CD4-positive, alpha-beta T cell treated with Interleukin-6 at 100 ng/mL for 8 hours (primary cell): ENCODE results near the gene ERLEC1.
"Not testable (repeated sequence)": the region's sequence is repeated elsewhere in the genome, so short reads cannot be mapped to it uniquely, and the experiment has no call there.

Experiments used
- DNase-seq: peaks from one replicate; pipeline ENCODE4 v3.0.0-alpha.2; 2020; ENCODE audit warnings: mixed read lengths, low spot score

ERLEC1 gene

GRCh38 chr2:53829980-53830290 lies 43.1 kb downstream of the ERLEC1 start:
- DNase-seq = not testable (repeated sequence)

DNA sequence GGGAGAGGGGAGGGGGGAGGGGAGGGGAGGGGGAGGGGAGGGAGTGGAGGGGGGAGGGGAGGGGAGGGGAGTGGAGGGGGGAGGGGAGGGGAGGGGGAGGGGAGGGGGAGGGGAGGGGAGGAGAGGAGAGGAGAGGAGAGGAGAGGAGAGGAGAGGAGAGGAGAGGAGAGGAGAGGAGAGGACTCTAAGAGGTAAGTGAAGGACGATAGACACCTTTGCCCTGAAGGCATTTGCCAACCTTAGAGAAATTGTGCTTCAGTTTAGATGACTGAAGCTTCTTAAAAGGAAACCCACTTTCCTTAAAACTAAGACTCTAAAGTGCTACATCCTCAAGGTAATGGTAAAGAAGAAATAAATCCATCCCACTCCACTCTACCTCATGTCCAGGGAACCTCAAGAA lies 53.7 kb downstream of the ERLEC1 start:
- DNase-seq = no peak

- DNase-seq = not testable (repeated sequence)
Observed at GRCh38 chr2:53841651-53842050, 54.8 kb downstream of the ERLEC1 start.

GRCh38 chr2:53842891-53843290 lies 56.0 kb downstream of the ERLEC1 start:
- DNase-seq = no peak

DNA sequence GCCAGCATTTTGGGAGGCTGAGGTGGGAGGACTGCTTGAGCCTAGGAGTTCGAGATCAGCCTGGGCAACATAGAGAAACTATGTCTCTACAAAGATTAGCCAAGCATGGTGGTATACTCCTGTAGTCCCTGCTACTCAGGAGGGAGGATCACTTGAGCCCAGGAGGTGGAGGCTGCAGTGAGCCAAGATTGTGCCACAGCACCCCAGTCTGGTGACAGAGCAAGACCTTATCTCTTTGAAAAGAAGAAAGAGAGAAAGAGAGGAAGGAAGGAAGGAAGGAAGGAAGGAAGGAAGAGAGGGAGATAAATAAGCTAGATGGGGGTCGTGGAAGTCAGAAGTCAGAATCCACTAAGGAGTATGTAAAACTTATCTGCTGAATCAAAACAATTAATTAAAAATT lies 56.8 kb downstream of the ERLEC1 start:
- no peak for DNase-seq

- DNase-seq = no peak
Observed at GRCh38 chr2:53848062-53848461, 61.2 kb downstream of the ERLEC1 start.

DNA sequence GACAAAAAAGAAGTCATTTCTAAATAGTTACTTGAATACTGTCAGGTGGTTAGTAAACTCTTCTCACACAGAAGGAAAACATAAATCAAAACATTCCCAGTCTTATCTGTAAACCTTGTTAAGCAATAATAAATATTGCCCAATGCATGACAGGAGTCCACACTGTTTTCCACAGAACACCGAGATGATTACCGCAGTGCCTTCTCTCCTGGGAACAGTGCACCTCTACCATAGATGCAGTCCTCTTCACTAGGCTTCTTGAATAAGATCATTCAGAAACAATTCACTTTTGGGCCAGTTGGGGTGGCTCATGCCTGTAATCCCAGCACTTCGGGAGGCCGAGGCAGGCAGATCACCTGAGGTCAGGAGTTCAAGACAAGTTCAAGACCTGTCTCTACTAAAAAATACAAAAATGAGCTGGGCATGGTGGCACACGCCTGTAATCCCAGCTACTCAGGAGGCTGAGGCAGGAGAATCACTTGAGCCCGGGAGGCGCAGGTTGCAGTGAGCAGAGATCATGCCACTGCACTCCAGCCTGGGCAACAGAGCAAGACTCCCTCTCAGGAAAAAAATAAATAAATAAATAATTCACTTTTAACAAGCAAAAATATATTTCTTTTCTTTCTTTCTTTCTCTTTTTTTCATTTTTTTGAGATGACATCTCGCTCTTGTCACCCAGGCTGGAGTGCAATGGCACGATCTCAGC lies 64.4 kb downstream of the ERLEC1 start:
- DNase-seq = not testable (repeated sequence)

DNA sequence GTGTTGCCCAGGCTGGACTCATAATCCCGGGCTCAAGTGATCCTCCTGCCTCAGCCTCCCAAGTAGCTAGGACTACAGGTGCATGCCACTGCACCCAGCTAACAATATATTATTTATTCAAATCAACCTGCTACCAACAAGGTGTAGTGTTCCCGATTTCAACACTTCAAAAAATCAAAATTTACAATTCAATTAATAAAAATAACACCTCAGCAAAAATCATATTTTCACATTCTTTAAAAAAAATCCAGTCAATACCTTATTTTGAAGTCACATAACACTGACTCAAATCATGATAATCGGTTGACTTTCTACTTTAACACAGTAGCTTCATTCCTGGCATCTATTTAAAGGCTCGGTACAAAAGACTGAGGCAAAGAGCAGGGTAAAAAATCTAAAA lies 65.7 kb downstream of the ERLEC1 start:
- no peak for DNase-seq

DNA sequence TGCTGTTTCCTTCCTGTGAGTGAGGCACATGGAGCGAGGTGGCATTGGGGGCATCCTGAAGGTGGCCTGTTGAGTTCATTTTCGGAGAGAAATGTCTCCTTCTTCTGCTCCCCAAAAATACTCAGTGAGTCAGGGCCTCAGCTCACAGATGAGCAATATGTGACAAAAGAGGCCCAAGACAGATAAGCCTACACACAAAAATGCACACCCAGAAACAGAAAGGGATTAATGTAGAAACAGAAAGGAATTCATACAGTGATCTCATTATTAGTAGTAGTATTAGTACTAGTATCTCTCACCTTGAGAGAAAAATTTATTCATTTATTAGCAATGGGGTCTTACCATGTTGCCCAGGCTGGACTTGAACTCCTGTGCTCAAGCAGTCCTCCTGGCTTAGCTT lies 67.8 kb downstream of the ERLEC1 start:
- no peak for DNase-seq

DNA sequence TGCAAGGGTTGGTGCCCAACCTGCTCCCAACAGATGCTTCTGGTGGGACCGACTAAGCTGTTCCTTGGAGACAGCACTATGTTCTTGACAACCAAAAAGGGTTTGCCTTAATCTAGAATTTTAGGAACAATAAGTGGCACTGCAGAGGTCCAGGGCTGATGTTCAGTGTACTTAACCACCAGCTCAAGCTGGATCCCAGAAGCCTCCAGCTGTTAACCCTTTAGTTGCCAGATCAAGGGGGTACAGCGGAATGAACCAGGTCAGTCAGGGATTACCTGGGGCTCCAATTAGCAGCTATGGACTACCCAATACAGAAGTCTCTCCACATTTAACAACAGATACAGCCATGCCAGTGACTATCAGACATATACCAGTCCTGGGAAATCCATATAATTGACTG lies 69.4 kb downstream of the ERLEC1 start:
- DNase-seq = no peak

- no peak for DNase-seq
Observed at GRCh38 chr2:53859206-53860181, 72.7 kb downstream of the ERLEC1 start, which contains the start of gene GPR75. GPR75 (minus strand) TSS chr2:53859967; CDS start chr2:53854756, 5,211 bp downstream.

DNA sequence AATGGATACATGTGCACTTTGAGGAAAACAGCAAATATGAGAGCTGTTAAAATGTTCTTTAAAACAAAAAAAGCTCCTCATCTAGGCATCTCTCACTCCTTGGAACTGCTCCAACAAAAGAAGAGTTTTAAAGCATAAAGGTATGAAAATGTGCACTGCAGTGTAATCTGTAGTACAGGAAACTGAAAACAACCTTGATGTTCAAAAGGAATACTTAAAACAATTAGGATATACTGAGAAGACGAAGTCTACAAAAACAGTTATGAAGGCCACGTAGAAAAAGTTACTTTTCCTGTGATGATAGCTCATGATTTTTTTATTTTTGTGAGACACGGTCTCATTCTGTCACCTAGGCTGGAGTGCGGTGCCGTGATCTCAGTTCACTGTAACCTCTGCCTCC lies 75.0 kb downstream of the ERLEC1 start:
- no peak for DNase-seq

GRCh38 chr2:53863538-53864227 lies 76.8 kb downstream of the ERLEC1 start:
- no peak for DNase-seq

GRCh38 chr2:53865264-53865663 lies 78.4 kb downstream of the ERLEC1 start:
- no peak for DNase-seq

- DNase-seq = no peak
Observed at GRCh38 chr2:53865962-53866361, 79.1 kb downstream of the ERLEC1 start.

GRCh38 chr2:53867169-53867568 lies 80.3 kb downstream of the ERLEC1 start:
- DNase-seq = no peak

DNA sequence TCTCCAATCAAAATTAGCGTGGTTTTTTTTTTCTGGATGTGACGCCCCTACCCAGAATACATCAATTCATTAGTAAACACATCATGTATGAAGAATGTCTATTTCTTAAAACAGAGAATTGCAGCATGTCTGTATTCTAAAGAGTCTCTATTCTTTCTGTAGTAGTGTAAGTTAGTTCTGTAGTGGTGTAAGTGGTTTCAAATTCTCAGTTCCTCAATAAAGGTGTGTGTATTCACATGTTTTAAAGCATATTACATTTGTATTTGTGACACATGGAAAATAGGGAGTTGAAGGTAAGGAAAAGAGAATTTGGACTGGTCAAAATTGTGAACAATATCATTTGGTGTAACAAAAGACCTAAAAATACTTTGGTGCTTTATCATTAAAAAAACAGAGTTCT lies 80.9 kb downstream of the ERLEC1 start:
- no peak for DNase-seq
